HG02610 (cell line): ENCODE data around the gene SAP130.
A peak's percentile ranks its signal among the peaks of the same experiment; 100 is the strongest.

Experiments used
- ATAC-seq: cut with Tn5 transposase; IDR thresholded peaks from one replicate; pipeline ENCODE4 v1.9.1; 2021; ENCODE audit warnings: mild to moderate bottlenecking, moderate library complexity; ENCODE audit not compliant: unreplicated experiment

Gene SAP130

GRCh38 chr2:128027801-128028667, at the start of gene SAP130:
Gene SAP130, minus strand, starts transcription at chr2:128028059. Its CDS starts 1,767 bp downstream, at chr2:128026292.
- peak; percentile 83 for ATAC-seq

- no peak for ATAC-seq
Measured at GRCh38 chr2:128076461-128077106, 48.7 kb upstream of the SAP130 start.

GRCh38 chr2:128073278-128073677, 45.4 kb upstream of the SAP130 start:
- ATAC-seq: no peak

GRCh38 chr2:128069769-128070168, 41.9 kb upstream of the SAP130 start:
- no peak for ATAC-seq

- ATAC-seq: no peak
Measured at GRCh38 chr2:128064353-128064752, 36.5 kb upstream of the SAP130 start.

- ATAC-seq: no peak
Measured at GRCh38 chr2:128062571-128062970, 34.7 kb upstream of the SAP130 start.

GRCh38 chr2:128058114-128058513, 30.3 kb upstream of the SAP130 start:
- no peak for ATAC-seq

- no peak for ATAC-seq
Measured at GRCh38 chr2:128057334-128057733, 29.5 kb upstream of the SAP130 start.

- ATAC-seq: no peak
Measured at GRCh38 chr2:128054104-128054885, 26.4 kb upstream of the SAP130 start.

- ATAC-seq: no peak
Measured at GRCh38 chr2:128053331-128053730, 25.5 kb upstream of the SAP130 start.

- ATAC-seq: no peak
Measured at GRCh38 chr2:128043041-128043440, 15.2 kb upstream of the SAP130 start.

GRCh38 chr2:128041561-128041960, 13.7 kb upstream of the SAP130 start:
- ATAC-seq: no peak

- no peak for ATAC-seq
Measured at GRCh38 chr2:128040166-128040771, 12.4 kb upstream of the SAP130 start.

GRCh38 chr2:128039535-128039934, 11.7 kb upstream of the SAP130 start:
- no peak for ATAC-seq

GRCh38 chr2:128038411-128038810, 10.6 kb upstream of the SAP130 start:
- no peak for ATAC-seq

GRCh38 chr2:128037649-128038048, 9.8 kb upstream of the SAP130 start:
- ATAC-seq: no peak

- no peak for ATAC-seq
Measured at GRCh38 chr2:128036748-128037607, 9.1 kb upstream of the SAP130 start.

- ATAC-seq: no peak
Measured at GRCh38 chr2:128032092-128032491, 4.2 kb upstream of the SAP130 start.

- ATAC-seq: no peak
Measured at GRCh38 chr2:128028668-128029054, 802 bp upstream of the SAP130 start.

- peak; percentile 83 for ATAC-seq
Measured at GRCh38 chr2:128027278-128027800, 520 bp downstream of the SAP130 start.
